SU-DHL-6 (cell line): ENCODE data around the gene PDE3B.
"Not testable (repeated sequence)": the region's sequence is repeated elsewhere in the genome, so short reads cannot be mapped to it uniquely, and the experiment has no call there.

ENCODE experiments used
- H2AFZ ChIP-seq: fragments of 200-600 bp; sonication (generic); 2 replicates; pipeline ENCODE4 v1.6.1; 2014; ENCODE audit warnings: low read depth, mild to moderate bottlenecking, moderate library complexity, mixed read lengths, antibody characterized with exemption, low read length; ENCODE audit not compliant: severe bottlenecking
- H3F3A ChIP-seq: fragments of 200-600 bp; shearing (Covaris generic); 2 replicates; pipeline ENCODE4 v1.6.0; 2016; ENCODE audit warnings: antibody characterized with exemption, mild to moderate bottlenecking; ENCODE audit not compliant: insufficient read depth
- H3K27ac ChIP-seq: fragments of 200-600 bp; sonication (generic); 2 replicates; pipeline ENCODE4 v1.5.1; 2016; ENCODE audit warnings: low read depth, mild to moderate bottlenecking, low read length, moderate library complexity, mixed read lengths
- H3K27me3 ChIP-seq: fragments of 200-600 bp; sonication (generic), shearing (Covaris generic); 2 replicates; pipeline ENCODE4 v1.6.0; 2014; ENCODE audit warnings: mild to moderate bottlenecking, low read length
- H3K36me3 ChIP-seq: fragments of 200-600 bp; sonication (generic); 2 replicates; pipeline ENCODE4 v1.6.1; 2014; ENCODE audit warnings: mild to moderate bottlenecking, low read length, mixed read lengths
- H3K4me2 ChIP-seq: fragments of 300-600, 200-600 bp; shearing (Covaris generic), sonication (generic); 2 replicates; pipeline ENCODE4 v1.6.0; 2014; ENCODE audit warnings: low read length, low read depth, mild to moderate bottlenecking; ENCODE audit not compliant: poor library complexity, severe bottlenecking
- H3K4me3 ChIP-seq: fragments of 200-600 bp; sonication (generic); 2 replicates; pipeline ENCODE4 v1.5.1; 2014; ENCODE audit warnings: antibody characterized with exemption, low read length, mild to moderate bottlenecking, mixed read lengths; ENCODE audit not compliant: insufficient read depth, poor library complexity, severe bottlenecking
- H3K79me2 ChIP-seq: fragments of 200-600 bp; sonication (generic); 2 replicates; pipeline ENCODE4 v1.6.1; 2014; ENCODE audit warnings: mild to moderate bottlenecking, low read length, moderate library complexity; ENCODE audit not compliant: insufficient read depth
- H3K9ac ChIP-seq: fragments of 200-600 bp; sonication (generic); 2 replicates; pipeline ENCODE4 v1.7.0; 2014; ENCODE audit warnings: mild to moderate bottlenecking, low read length
- H3K9me2 ChIP-seq: fragments of 200-600 bp; sonication (generic); replicated peaks from 2 replicates; pipeline ENCODE4 v1.6.1; 2014; ENCODE audit warnings: low read length; ENCODE audit not compliant: insufficient read depth
- H3K9me3 ChIP-seq: fragments of 200-600 bp; sonication (generic); 2 replicates; pipeline ENCODE4 v1.6.1; 2014; ENCODE audit warnings: low read length, mixed read lengths; ENCODE audit not compliant: insufficient read depth
- H4K20me1 ChIP-seq: fragments of 200-600 bp; sonication (generic); 2 replicates; pipeline ENCODE4 v1.6.1; 2014; ENCODE audit warnings: low read depth, mild to moderate bottlenecking, antibody characterized with exemption, low read length, moderate library complexity, mixed read lengths
- EZH2phosphoT487 ChIP-seq: fragments of 200-600 bp; sonication (generic), shearing (Covaris generic); conservative IDR thresholded peaks from 2 replicates; pipeline ENCODE4 v1.6.1; 2018; ENCODE audit warnings: mild to moderate bottlenecking, antibody characterized with exemption, low read length, moderate library complexity, mixed read lengths
- TF ChIP-seq, protein P1 (sequence below): fragments of 200-600 bp; sonication (generic); IDR thresholded peaks from one replicate; pipeline ENCODE4 v1.5.1; 2017; ENCODE audit warnings: antibody characterized with exemption, mild to moderate bottlenecking, low read length, moderate library complexity; ENCODE audit not compliant: insufficient read depth, poor library complexity, severe bottlenecking

The PDE3B gene

DNA sequence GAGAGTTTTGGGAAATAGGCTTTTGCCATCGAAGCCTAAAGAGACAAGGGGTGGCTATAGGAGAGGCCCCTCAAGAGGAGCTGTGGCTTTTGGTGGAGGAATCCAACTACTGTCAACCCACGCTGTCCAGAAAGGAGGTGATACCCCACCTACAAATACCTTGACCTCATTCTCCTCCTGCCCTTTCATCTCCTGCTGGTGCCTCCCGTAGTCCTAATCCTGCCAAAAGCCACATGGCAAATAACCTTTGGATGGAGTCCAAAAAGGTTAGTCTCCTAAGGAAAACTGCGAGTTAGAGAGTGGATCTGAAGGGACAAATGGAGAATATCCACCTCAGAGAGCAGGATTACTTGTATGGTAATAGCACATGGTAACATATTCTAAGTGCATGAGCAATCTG, 112.7 kb downstream of the PDE3B start:
- no peak overlapping the region for H2AFZ ChIP-seq
- H3F3A ChIP-seq: no peaks in the 10 kb centered on the region
- H3K9ac ChIP-seq: no peak overlapping the region
- H3K27me3 ChIP-seq: no peaks in the 10 kb centered on the region
- H4K20me1 ChIP-seq: no peaks in the 10 kb centered on the region
- 0 out of 2 replicates have a peak, but pooled peaks cover 3% of the 10 kb centered on the region for H3K36me3 ChIP-seq
- TF ChIP-seq, protein P1, sequence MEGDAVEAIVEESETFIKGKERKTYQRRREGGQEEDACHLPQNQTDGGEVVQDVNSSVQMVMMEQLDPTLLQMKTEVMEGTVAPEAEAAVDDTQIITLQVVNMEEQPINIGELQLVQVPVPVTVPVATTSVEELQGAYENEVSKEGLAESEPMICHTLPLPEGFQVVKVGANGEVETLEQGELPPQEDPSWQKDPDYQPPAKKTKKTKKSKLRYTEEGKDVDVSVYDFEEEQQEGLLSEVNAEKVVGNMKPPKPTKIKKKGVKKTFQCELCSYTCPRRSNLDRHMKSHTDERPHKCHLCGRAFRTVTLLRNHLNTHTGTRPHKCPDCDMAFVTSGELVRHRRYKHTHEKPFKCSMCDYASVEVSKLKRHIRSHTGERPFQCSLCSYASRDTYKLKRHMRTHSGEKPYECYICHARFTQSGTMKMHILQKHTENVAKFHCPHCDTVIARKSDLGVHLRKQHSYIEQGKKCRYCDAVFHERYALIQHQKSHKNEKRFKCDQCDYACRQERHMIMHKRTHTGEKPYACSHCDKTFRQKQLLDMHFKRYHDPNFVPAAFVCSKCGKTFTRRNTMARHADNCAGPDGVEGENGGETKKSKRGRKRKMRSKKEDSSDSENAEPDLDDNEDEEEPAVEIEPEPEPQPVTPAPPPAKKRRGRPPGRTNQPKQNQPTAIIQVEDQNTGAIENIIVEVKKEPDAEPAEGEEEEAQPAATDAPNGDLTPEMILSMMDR: no peak
- TF ChIP-seq EZH2phosphoT487: no peak
- H3K4me3 ChIP-seq: no peak overlapping the region
- no peak overlapping the region for H3K4me2 ChIP-seq
- no peaks in the 10 kb centered on the region for H3K9me3 ChIP-seq
- H3K79me2 ChIP-seq: no peaks in the 10 kb centered on the region
- H3K27ac ChIP-seq: no peak overlapping the region
- no peaks in the 10 kb centered on the region for H3K9me2 ChIP-seq

DNA sequence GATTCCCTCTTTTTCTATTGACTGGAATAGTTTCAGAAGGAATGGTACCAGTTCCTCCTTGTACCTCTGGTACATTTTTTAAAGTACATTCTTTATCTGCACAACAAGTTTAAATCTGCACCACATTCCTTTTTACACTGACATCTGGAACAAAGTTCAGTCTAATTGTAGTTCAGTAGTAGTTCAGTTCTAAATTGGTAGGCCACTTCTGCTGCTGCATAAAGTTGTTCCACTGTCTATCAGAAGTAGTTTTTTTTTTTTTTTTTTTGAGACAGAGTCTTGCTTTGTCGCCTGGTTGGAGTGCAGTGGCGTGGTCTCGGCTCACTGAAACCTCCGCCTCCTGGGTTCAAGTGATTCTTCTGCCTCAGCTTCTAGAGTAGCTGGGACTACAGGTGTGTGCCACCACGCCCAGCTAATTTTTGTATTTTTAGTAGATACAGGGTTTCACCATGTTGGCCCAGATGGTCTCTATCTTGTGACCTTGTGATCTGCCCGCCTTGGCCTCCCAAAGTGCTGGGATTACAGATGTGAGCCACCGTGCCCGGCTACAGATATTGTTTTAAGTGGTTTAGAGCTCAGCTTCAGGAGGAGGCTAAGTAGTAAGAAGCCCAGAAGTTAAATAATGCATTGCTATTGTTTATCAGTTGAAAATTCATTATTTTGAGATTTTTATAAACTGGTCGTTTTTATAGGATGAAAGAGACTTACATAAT, 115.9 kb downstream of the PDE3B start:
- H2AFZ ChIP-seq, H3K36me3 ChIP-seq, H3K27ac ChIP-seq, H3K9ac ChIP-seq, H3K9me3 ChIP-seq, H3K4me2 ChIP-seq, H4K20me1 ChIP-seq, H3F3A ChIP-seq, H3K9me2 ChIP-seq, H3K4me3 ChIP-seq, H3K79me2 ChIP-seq, H3K27me3 ChIP-seq: not testable (repeated sequence)

DNA sequence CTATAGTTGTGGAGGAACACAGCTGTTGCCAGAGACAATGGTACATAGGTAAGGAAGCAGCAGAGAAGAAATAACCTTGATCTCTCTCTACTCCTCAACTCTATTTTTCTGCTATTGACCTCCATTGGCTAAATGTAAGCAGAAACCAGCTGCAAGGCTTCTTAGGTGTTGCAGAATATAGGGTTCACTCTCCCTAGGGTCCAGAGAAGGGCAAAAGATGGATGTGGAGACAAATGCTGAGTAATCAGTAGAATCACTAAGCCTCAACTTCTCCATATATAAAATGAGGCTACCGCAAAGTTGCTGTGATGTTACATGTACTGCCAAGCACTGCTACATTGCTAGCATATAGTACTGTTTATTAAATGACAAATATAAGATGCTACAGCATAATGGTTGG, 120.6 kb downstream of the PDE3B start:
- H3K27me3 ChIP-seq: no peaks in the 10 kb centered on the region

More for the DNA sequence above, 120.6 kb downstream of the PDE3B start:
- no peak for TF ChIP-seq EZH2phosphoT487
- TF ChIP-seq, protein P1: no peak
- H3K9me3 ChIP-seq: no peaks in the 10 kb centered on the region
- no peak overlapping the region for H2AFZ ChIP-seq
- H3K9me2 ChIP-seq: no peaks in the 10 kb centered on the region
- no peak overlapping the region for H3K4me2 ChIP-seq
- peaks cover 5% of the 10 kb centered on the region; the same call in 1 of the 2 replicates for H3F3A ChIP-seq
- H3K4me3 ChIP-seq: no peak overlapping the region
- no peak overlapping the region for H3K9ac ChIP-seq
- no peaks in the 10 kb centered on the region for H4K20me1 ChIP-seq
- no peaks in the 10 kb centered on the region for H3K79me2 ChIP-seq
- H3K27ac ChIP-seq: no peak overlapping the region
- H3K36me3 ChIP-seq: 0 out of 2 replicates have a peak, but pooled peaks cover 3% of the 10 kb centered on the region
